ENCODE data around the gene SLC35A4.
A peak's percentile ranks its signal among the peaks of the same experiment; 100 is the strongest.

Gene SLC35A4

DNA sequence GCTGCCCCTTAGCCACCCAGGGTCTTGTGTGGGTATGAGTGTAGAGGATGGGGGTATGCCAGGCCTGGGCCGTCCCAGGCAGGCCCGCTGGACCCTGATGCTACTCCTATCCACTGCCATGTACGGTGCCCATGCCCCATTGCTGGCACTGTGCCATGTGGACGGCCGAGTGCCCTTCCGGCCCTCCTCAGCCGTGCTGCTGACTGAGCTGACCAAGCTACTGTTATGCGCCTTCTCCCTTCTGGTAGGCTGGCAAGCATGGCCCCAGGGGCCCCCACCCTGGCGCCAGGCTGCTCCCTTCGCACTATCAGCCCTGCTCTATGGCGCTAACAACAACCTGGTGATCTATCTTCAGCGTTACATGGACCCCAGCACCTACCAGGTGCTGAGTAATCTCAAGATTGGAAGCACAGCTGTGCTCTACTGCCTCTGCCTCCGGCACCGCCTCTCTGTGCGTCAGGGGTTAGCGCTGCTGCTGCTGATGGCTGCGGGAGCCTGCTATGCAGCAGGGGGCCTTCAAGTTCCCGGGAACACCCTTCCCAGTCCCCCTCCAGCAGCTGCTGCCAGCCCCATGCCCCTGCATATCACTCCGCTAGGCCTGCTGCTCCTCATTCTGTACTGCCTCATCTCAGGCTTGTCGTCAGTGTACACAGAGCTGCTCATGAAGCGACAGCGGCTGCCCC lies 2.6 kb downstream of the SLC35A4 start:
- Histone ChIP-seq H3K27ac (no peak overlapping the region), H3K4me1 (peaks cover 39% of the 10 kb centered on the region), H3K4me2 (no peak overlapping the region), H3K9ac (no peak overlapping the region), H4K20me1 (no peaks in the 10 kb centered on the region), H3K27me3 (peaks cover 46% of the 10 kb centered on the region), H3K4me3 (no peak overlapping the region), H3K9me3 (peaks cover 26% of the 10 kb centered on the region), H3K36me3 (peaks cover 20% of the 10 kb centered on the region)
- TF ChIP-seq Cebpa-rat (IDR thresholded peaks at IDR 0.05) = no peak

DNA sequence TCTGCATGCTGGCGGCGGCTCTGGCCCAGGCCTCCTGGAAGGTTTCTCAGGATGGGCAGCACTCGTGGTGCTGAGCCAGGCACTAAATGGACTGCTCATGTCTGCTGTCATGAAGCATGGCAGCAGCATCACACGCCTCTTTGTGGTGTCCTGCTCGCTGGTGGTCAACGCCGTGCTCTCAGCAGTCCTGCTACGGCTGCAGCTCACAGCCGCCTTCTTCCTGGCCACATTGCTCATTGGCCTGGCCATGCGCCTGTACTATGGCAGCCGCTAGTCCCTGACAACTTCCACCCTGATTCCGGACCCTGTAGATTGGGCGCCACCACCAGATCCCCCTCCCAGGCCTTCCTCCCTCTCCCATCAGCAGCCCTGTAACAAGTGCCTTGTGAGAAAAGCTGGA lies 3.2 kb downstream of the SLC35A4 start:
- Histone ChIP-seq H3K4me1 (peaks cover 39% of the 10 kb centered on the region), H3K9ac (no peak overlapping the region), H3K4me3 (no peak overlapping the region), H3K27me3 (peaks cover 40% of the 10 kb centered on the region), H3K36me3 (peaks cover 20% of the 10 kb centered on the region), H3K9me3 (peaks cover 26% of the 10 kb centered on the region), H4K20me1 (no peaks in the 10 kb centered on the region), H3K4me2 (no peak overlapping the region), H3K27ac (no peak overlapping the region)
- no peak for TF ChIP-seq Cebpa-rat (IDR thresholded peaks at IDR 0.05)

DNA sequence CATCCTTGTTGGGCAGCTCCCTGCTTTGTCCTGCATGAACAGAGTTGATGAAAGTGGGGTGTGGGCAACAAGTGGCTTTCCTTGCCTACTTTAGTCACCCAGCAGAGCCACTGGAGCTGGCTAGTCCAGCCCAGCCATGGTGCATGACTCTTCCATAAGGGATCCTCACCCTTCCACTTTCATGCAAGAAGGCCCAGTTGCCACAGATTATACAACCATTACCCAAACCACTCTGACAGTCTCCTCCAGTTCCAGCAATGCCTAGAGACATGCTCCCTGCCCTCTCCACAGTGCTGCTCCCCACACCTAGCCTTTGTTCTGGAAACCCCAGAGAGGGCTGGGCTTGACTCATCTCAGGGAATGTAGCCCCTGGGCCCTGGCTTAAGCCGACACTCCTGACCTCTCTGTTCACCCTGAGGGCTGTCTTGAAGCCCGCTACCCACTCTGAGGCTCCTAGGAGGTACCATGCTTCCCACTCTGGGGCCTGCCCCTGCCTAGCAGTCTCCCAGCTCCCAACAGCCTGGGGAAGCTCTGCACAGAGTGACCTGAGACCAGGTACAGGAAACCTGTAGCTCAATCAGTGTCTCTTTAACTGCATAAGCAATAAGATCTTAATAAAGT lies 3.9 kb downstream of the SLC35A4 start:
- Histone ChIP-seq H3K9ac (peak overlapping the region; percentile 58; the same call in 1 of the 2 replicates), H4K20me1 (no peaks in the 10 kb centered on the region), H3K4me1 (peaks cover 34% of the 10 kb centered on the region), H3K4me3 (no peak overlapping the region), H3K27me3 (peaks cover 33% of the 10 kb centered on the region), H3K36me3 (peaks cover 20% of the 10 kb centered on the region), H3K27ac (peak overlapping the region; percentile 56), H3K9me3 (peaks cover 23% of the 10 kb centered on the region), H3K4me2 (peak overlapping the region; percentile 68)
- TF ChIP-seq Cebpa-rat (IDR thresholded peaks at IDR 0.05) = no peak

DNA sequence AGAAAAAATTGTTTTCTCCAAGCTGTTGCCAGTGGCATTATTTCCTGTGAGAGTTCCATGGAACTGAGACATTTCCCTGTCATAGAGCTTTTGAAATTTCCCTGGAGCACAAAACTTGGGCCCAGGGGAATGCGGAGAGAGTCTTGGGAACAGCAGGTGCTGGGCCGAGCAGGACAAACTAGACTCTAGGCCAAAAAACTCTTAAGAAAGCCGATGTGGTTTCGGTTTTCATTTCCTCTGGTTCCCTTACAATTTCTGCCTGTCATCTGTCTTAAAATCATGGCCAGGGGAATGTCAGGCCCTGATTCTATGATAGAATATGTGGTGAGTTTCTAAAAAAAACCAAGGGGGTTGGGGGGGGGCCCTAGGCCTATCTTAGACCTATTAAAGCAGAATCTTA lies 4.6 kb downstream of the SLC35A4 start:
- Histone ChIP-seq H3K4me1 (peaks cover 29% of the 10 kb centered on the region), H3K27ac (peak overlapping the region; percentile 56), H3K4me3 (no peak overlapping the region; the same call in 1 of the 2 replicates), H4K20me1 (no peaks in the 10 kb centered on the region), H3K4me2 (peak overlapping the region; percentile 68), H3K9me3 (peaks cover 16% of the 10 kb centered on the region), H3K36me3 (peaks cover 20% of the 10 kb centered on the region), H3K27me3 (peaks cover 27% of the 10 kb centered on the region), H3K9ac (peak overlapping the region; percentile 58)
- no peak for TF ChIP-seq Cebpa-rat (IDR thresholded peaks at IDR 0.05)

DNA sequence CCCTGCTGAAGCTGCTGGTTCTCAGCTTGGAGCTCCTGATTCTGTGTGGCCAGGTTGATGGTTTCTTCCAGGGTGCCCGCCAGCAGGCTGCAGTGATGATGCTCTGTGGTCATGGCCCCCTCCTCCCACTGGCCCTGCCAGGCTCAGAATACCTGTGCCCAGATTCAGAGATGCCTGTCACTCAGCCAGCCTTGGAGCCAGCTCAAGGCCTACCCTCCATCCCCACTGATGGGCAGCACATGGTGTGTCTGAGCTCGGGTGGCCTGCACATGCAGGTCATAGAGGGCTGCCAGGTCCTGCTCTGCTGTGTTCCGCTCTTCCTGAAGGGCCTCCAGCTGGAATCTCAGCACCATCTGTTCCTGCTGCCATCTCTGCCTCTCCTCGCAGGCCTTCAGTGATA lies 5.4 kb downstream of the SLC35A4 start:
- peaks cover 8% of the 10 kb centered on the region; the same call in 1 of the 2 replicates for H3K9me3 ChIP-seq
- H3K4me3 ChIP-seq = no peak overlapping the region
- H3K4me1 ChIP-seq = peaks cover 29% of the 10 kb centered on the region
- peak overlapping the region; percentile 68 for H3K4me2 ChIP-seq
- H3K27ac ChIP-seq = peak overlapping the region; percentile 56; the same call in 1 of the 2 replicates
- H3K9ac ChIP-seq = no peak overlapping the region
- H3K36me3 ChIP-seq = peaks cover 20% of the 10 kb centered on the region
- H3K27me3 ChIP-seq = peaks cover 18% of the 10 kb centered on the region
- no peaks in the 10 kb centered on the region for H4K20me1 ChIP-seq
- TF ChIP-seq Cebpa-rat (IDR thresholded peaks at IDR 0.05) = no peak

DNA sequence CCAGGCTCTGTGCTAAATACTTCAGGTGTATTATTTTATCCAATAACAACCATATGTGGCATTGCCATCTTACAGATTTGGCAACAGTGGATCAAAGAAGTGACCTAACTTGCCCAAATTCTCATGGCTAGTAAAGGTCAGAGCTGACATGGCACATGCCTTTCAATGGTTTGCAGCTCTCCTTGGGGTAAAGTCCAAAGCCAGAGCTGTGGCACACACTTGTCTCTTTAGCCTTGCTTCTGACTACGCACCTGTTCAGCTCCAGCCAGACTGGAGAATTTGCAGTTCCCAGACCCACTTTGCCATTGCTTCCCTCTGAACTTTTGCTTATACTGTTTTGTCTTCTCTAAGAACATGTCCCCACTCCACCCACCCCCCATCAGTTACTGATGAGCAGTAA lies 5.9 kb downstream of the SLC35A4 start:
- Histone ChIP-seq H3K27me3 (peaks cover 14% of the 10 kb centered on the region), H3K9me3 (0 out of 2 replicates have a peak, but pooled peaks cover 3% of the 10 kb centered on the region), H3K36me3 (peaks cover 20% of the 10 kb centered on the region), H3K27ac (no peak overlapping the region), H4K20me1 (no peaks in the 10 kb centered on the region), H3K9ac (no peak overlapping the region), H3K4me2 (no peak overlapping the region), H3K4me1 (peaks cover 24% of the 10 kb centered on the region), H3K4me3 (no peak overlapping the region)
- TF ChIP-seq Cebpa-rat (IDR thresholded peaks at IDR 0.05) = no peak

DNA sequence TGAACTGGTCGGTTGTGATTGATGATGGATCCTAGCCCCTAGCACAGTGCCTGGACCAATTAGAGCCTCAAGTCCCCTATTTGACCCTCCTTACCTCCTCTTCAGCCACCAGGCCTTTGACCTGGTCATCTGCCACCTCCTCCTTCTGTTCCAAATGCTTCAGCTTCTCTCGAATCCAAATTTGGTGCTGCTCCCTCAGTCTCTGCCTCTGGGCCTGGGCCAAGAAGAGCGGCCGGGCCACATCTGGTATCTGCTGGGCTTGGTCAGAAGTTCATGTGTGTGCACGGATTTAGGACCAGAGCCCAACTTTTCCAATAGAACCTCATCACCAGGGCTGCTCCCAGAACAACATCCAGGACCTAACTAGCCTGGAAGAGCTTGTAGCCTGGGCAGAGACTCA lies 6.5 kb downstream of the SLC35A4 start:
- H3K4me3 ChIP-seq = no peak overlapping the region
- peaks cover 8% of the 10 kb centered on the region for H3K27me3 ChIP-seq
- no peaks in the 10 kb centered on the region for H3K9me3 ChIP-seq
- no peaks in the 10 kb centered on the region for H4K20me1 ChIP-seq
- TF ChIP-seq Cebpa-rat (IDR thresholded peaks at IDR 0.05) = no peak
- H3K4me1 ChIP-seq = peaks cover 20% of the 10 kb centered on the region
- peaks cover 20% of the 10 kb centered on the region for H3K36me3 ChIP-seq
- no peak overlapping the region for H3K9ac ChIP-seq
- H3K4me2 ChIP-seq = no peak overlapping the region
- no peak overlapping the region for H3K27ac ChIP-seq

DNA sequence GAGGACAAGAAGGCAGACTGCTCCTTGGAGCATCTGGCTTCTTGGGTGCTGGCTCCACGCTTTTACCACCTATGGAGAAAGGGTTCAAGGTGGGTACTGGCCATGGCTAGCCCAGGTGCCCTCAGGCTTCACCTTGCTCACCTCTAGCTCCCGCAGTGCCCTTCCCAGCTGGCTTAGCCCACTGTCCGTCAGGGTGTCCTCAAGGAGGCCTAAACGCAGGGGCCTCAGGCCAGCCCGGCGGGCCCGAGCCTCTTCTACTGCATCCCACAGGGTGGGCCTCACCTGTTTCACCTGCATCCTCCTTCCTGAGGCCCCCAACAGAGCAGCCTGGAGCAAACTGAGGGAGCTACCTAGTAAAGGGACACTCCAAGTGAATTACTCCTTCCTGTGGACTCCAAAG lies 9.1 kb downstream of the SLC35A4 start:
- Histone ChIP-seq H3K27me3 (no peaks in the 10 kb centered on the region), H3K36me3 (peaks cover 7% of the 10 kb centered on the region; the same call in 1 of the 2 replicates), H4K20me1 (no peaks in the 10 kb centered on the region), H3K4me1 (peaks cover 15% of the 10 kb centered on the region), H3K9ac (no peak overlapping the region), H3K4me3 (no peak overlapping the region), H3K27ac (no peak overlapping the region), H3K9me3 (no peaks in the 10 kb centered on the region), H3K4me2 (no peak overlapping the region)
- no peak for TF ChIP-seq Cebpa-rat (IDR thresholded peaks at IDR 0.05)

DNA sequence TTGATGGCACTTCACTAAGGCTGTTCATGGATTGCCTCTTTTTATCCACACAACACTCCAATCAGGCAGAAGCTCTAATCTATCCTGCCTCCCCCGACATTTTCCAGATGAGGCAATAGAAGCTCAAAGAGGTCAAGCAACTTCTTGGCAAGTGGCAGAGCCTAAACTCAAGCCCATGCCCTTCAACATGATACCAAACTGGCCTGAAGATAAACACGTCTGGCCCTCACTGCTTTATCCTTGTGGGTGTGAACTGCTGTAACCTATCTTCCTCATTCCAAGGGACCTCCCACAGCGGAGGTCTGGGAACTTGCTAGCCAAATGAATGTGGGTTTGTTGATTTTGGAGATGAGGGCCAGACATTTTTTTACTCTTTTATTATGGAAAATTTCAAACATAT lies 9.5 kb downstream of the SLC35A4 start:
- no peak for TF ChIP-seq Cebpa-rat (IDR thresholded peaks at IDR 0.05)
- Histone ChIP-seq H3K9ac (no peak overlapping the region), H3K4me1 (peaks cover 10% of the 10 kb centered on the region), H3K36me3 (peaks cover 7% of the 10 kb centered on the region; the same call in 1 of the 2 replicates), H3K27me3 (no peaks in the 10 kb centered on the region), H3K27ac (no peak overlapping the region), H3K4me2 (no peak overlapping the region), H4K20me1 (no peaks in the 10 kb centered on the region), H3K4me3 (no peak overlapping the region), H3K9me3 (no peaks in the 10 kb centered on the region)

DNA sequence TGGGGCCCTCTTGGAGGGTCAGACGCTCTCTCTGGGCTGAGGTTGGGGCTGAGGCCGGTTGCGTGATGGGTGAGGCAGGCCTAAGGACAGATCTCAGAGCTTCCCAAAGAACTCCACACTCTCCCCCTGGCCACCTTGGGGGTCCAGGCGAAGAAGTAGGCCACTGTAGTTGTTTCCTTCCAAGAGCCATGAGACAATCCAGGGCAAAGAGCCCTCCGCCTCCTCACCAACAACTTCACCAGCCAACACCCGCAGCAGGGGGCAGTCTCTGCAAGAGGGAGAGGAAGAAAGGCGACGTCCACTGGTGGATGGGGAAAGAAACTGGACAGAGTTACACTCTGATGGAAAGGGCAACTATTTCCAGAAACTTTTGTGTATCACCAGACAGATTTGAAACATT lies 10.7 kb downstream of the SLC35A4 start:
- Histone ChIP-seq H3K27me3 (no peaks in the 10 kb centered on the region), H4K20me1 (no peaks in the 10 kb centered on the region), H3K9ac (no peak overlapping the region), H3K4me3 (no peak overlapping the region), H3K4me2 (no peak overlapping the region), H3K9me3 (no peaks in the 10 kb centered on the region), H3K36me3 (peaks cover 2% of the 10 kb centered on the region; the same call in 1 of the 2 replicates), H3K27ac (no peak overlapping the region), H3K4me1 (no peaks in the 10 kb centered on the region)
- TF ChIP-seq Cebpa-rat (IDR thresholded peaks at IDR 0.05) = no peak
